Loucy (cell line): ENCODE results near the gene CRB3.

Experiments used
- EZH2phosphoT487 ChIP-seq: fragments of 200-600 bp; IDR thresholded peaks from 2 replicates; pipeline ENCODE4 v1.6.1; 2018; ENCODE audit warnings: antibody characterized with exemption, mild to moderate bottlenecking, moderate library complexity, borderline replicate concordance
- TF ChIP-seq, protein P1 (sequence below): fragments of 200-600 bp; sonication (generic); conservative IDR thresholded peaks from 2 replicates; pipeline ENCODE4 v1.5.1; 2014; ENCODE audit warnings: mild to moderate bottlenecking, antibody characterized with exemption, low read length

DNA sequence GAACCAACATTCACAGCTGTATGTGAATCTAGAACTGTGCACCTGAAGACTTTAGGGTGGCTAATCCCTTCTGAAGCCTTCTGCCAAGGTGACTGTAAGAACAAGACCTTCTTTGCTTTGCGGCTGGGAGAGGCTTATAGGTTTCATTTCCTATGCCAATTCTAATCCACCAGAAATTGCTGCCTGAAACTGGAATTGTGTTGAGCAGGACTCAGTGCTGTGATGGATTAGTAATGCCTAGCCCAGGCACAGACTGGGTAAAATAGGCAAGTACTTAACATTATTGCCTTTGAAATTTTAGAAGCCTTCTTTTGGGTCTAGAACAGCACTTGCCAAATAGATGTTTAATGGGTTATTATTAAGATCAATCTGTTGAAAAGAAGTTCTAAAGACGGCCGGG lies 16.0 kb upstream of the CRB3 start:
- TF ChIP-seq, protein P1, sequence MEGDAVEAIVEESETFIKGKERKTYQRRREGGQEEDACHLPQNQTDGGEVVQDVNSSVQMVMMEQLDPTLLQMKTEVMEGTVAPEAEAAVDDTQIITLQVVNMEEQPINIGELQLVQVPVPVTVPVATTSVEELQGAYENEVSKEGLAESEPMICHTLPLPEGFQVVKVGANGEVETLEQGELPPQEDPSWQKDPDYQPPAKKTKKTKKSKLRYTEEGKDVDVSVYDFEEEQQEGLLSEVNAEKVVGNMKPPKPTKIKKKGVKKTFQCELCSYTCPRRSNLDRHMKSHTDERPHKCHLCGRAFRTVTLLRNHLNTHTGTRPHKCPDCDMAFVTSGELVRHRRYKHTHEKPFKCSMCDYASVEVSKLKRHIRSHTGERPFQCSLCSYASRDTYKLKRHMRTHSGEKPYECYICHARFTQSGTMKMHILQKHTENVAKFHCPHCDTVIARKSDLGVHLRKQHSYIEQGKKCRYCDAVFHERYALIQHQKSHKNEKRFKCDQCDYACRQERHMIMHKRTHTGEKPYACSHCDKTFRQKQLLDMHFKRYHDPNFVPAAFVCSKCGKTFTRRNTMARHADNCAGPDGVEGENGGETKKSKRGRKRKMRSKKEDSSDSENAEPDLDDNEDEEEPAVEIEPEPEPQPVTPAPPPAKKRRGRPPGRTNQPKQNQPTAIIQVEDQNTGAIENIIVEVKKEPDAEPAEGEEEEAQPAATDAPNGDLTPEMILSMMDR, result no peak
- no peak for TF ChIP-seq EZH2phosphoT487
